Measurements from ENCODE around the gene ESRRA.

The ESRRA gene

GRCh38 chr11:64352995-64353714 lies 47.8 kb downstream of the ESRRA start:
- Mint-ChIP-seq H3K36me3 (ENCODE audit: low read depth) (peaks cover 5% of the 10 kb centered on the region), H3K9me3 (no peaks in the 10 kb centered on the region), H3K27me3 (no peaks in the 10 kb centered on the region), H3K27ac (no peak overlapping the region), H3K4me1 (ENCODE audit: low read depth) (peaks cover 20% of the 10 kb centered on the region), H3K4me3 (no peak overlapping the region)

GRCh38 chr11:64353715-64354506 lies 48.6 kb downstream of the ESRRA start:
- peaks cover 23% of the 10 kb centered on the region for H3K4me1 Mint-ChIP-seq (ENCODE audit: low read depth)
- H3K4me3 Mint-ChIP-seq: no peak overlapping the region
- H3K27me3 Mint-ChIP-seq: no peaks in the 10 kb centered on the region
- H3K27ac Mint-ChIP-seq: no peak overlapping the region
- H3K9me3 Mint-ChIP-seq: no peaks in the 10 kb centered on the region
- H3K36me3 Mint-ChIP-seq (ENCODE audit: low read depth): peaks cover 5% of the 10 kb centered on the region

GRCh38 chr11:64355078-64355940 lies 50.0 kb downstream of the ESRRA start:
- no peaks in the 10 kb centered on the region for H3K27me3 Mint-ChIP-seq
- no peak overlapping the region for H3K4me3 Mint-ChIP-seq
- no peak overlapping the region for H3K27ac Mint-ChIP-seq

GRCh38 chr11:64356498-64357411 lies 51.4 kb downstream of the ESRRA start:
- H3K27me3 Mint-ChIP-seq: no peaks in the 10 kb centered on the region
- H3K27ac Mint-ChIP-seq: peak overlapping the region; percentile 13
- H3K9me3 Mint-ChIP-seq: no peaks in the 10 kb centered on the region
- no peak overlapping the region for H3K4me3 Mint-ChIP-seq
- H3K4me1 Mint-ChIP-seq (ENCODE audit: low read depth): peaks cover 36% of the 10 kb centered on the region
- H3K36me3 Mint-ChIP-seq (ENCODE audit: low read depth): peaks cover 5% of the 10 kb centered on the region

More at GRCh38 chr11:64355078-64355940, 50.0 kb downstream of the ESRRA start:
- Mint-ChIP-seq H3K4me1 (ENCODE audit: low read depth) (peaks cover 32% of the 10 kb centered on the region), H3K9me3 (no peaks in the 10 kb centered on the region), H3K36me3 (ENCODE audit: low read depth) (peaks cover 5% of the 10 kb centered on the region)

GRCh38 chr11:64357446-64357845 lies 52.1 kb downstream of the ESRRA start:
- Mint-ChIP-seq H3K27me3 (no peaks in the 10 kb centered on the region), H3K4me3 (no peak overlapping the region), H3K9me3 (no peaks in the 10 kb centered on the region), H3K27ac (peak overlapping the region; percentile 62), H3K4me1 (ENCODE audit: low read depth) (peaks cover 36% of the 10 kb centered on the region), H3K36me3 (ENCODE audit: low read depth) (peaks cover 12% of the 10 kb centered on the region)

- Mint-ChIP-seq H3K27me3 (no peaks in the 10 kb centered on the region), H3K4me3 (peak overlapping the region; percentile 59), H3K36me3 (ENCODE audit: low read depth) (peaks cover 15% of the 10 kb centered on the region), H3K9me3 (no peaks in the 10 kb centered on the region), H3K27ac (peak overlapping the region; percentile 62), H3K4me1 (ENCODE audit: low read depth) (peaks cover 36% of the 10 kb centered on the region)
Measured at GRCh38 chr11:64357904-64358535, 52.7 kb downstream of the ESRRA start.

DNA sequence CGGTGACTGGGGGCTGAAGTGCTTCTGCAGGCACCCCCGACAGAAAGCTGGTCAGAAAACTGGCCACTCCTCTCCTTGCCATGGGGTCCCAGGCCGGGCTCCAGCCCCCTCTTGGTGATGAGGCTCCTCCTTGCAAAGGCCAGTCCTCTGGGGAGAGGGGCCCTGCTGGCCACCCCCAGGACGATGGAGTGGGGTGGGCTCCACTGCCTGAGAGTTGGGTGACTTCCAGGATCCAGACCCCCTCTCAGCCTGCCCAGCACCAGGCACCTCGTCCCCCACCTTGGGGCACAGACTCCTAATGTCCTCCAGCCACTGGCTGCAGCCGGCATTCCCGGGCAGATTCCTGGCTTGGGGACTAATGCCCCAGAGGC lies 53.2 kb downstream of the ESRRA start:
- Mint-ChIP-seq H3K4me3 (peak overlapping the region; percentile 59), H3K9me3 (no peaks in the 10 kb centered on the region), H3K27ac (no peak overlapping the region), H3K4me1 (ENCODE audit: low read depth) (peaks cover 36% of the 10 kb centered on the region), H3K36me3 (ENCODE audit: low read depth) (peaks cover 20% of the 10 kb centered on the region), H3K27me3 (no peaks in the 10 kb centered on the region)

GRCh38 chr11:64358907-64359711 lies 53.8 kb downstream of the ESRRA start, which contains the start of gene RPS6KA4:
Gene RPS6KA4, plus strand, starts transcription at chr11:64359162. Its CDS starts 74 bp downstream, at chr11:64359236.
- Mint-ChIP-seq H3K27me3 (no peaks in the 10 kb centered on the region), H3K36me3 (ENCODE audit: low read depth) (peaks cover 22% of the 10 kb centered on the region), H3K27ac (peak within 1 kb of the TSS; percentile 81), H3K4me3 (peak within 1 kb of the TSS; percentile 91), H3K9me3 (no peaks in the 10 kb centered on the region), H3K4me1 (ENCODE audit: low read depth) (peaks cover 36% of the 10 kb centered on the region)

DNA sequence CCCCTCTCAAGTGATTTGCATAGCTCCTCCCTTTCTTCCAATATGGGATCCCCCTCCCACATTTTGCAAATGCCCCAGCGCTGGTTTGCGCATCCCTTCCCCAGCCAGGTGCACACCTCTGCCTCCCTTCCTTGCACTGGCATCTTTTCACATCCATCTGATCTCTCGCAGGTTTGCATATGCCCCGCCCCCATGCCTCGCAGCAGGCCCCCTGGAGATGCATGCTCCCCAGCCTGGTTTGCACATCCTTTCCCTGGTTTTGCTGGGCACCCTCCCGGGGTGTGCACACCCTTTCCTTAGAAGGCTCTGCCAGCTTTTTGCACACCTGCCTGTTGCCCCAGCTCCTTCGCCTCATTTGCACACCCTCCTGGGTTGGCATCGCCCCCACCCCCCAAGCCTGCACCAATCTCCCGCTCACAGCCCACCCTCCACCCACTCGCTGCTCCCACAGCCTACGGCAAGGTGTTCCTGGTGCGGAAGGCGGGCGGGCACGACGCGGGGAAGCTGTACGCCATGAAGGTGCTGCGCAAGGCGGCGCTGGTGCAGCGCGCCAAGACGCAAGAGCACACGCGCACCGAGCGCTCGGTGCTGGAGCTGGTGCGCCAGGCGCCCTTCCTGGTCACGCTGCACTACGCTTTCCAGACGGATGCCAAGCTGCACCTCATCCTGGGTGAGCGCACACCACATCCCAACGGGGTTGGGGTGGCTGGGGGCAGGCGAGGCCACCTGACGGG lies 54.6 kb downstream of the ESRRA start:
- Mint-ChIP-seq H3K4me3 (peak overlapping the region; percentile 91), H3K27me3 (no peaks in the 10 kb centered on the region), H3K9me3 (no peaks in the 10 kb centered on the region), H3K36me3 (ENCODE audit: low read depth) (peaks cover 27% of the 10 kb centered on the region), H3K4me1 (ENCODE audit: low read depth) (peaks cover 36% of the 10 kb centered on the region), H3K27ac (peak overlapping the region; percentile 81)

DNA sequence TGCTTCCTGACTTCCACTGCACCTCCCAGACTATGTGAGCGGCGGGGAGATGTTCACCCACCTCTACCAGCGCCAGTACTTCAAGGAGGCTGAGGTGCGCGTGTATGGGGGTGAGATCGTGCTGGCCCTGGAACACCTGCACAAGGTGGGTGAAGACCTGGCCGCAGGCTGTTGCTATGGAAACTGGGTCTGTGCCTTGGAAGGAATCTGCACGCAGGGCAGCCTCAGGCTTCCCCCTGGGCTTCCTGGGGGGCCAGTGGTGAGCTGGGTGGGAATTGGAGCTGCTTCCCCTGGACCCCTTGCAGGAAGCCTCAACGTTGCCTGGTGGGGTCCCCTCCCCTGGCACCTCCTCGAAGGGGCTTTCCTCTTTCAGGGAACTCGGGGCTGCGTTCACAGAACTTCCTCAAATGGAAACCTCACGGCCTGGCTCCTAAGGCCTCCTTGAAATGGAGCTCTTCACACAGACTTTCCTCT lies 55.2 kb downstream of the ESRRA start:
- peaks cover 29% of the 10 kb centered on the region for H3K36me3 Mint-ChIP-seq (ENCODE audit: low read depth)
- no peak overlapping the region for H3K27ac Mint-ChIP-seq
- peak overlapping the region; percentile 91 for H3K4me3 Mint-ChIP-seq
- no peaks in the 10 kb centered on the region for H3K9me3 Mint-ChIP-seq
- H3K4me1 Mint-ChIP-seq (ENCODE audit: low read depth): peaks cover 32% of the 10 kb centered on the region
- no peaks in the 10 kb centered on the region for H3K27me3 Mint-ChIP-seq

GRCh38 chr11:64361659-64362058 lies 56.3 kb downstream of the ESRRA start:
- Mint-ChIP-seq H3K36me3 (ENCODE audit: low read depth) (peaks cover 36% of the 10 kb centered on the region), H3K9me3 (no peaks in the 10 kb centered on the region), H3K27me3 (no peaks in the 10 kb centered on the region), H3K4me3 (no peak overlapping the region), H3K27ac (no peak overlapping the region), H3K4me1 (ENCODE audit: low read depth) (peaks cover 27% of the 10 kb centered on the region)

DNA sequence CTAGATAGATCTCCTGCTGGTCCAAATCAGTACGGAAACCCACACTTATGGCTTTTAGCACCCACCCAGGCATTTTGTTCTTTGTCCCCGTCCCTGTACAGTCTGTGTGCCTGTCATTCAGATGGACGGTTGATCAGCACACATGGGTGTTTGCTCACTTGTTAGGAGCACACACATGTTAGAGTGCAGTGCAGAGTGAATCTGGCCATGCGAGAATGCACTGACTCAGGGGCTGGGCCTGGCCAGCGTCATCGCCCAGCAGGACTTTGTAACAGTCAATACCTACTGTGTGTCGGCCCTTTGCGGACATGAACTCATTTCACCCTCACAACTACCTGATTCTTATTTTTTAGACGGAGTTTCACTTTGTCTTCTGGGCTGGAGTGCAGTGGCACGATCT lies 57.0 kb downstream of the ESRRA start:
- no peak overlapping the region for H3K4me3 Mint-ChIP-seq
- H3K36me3 Mint-ChIP-seq (ENCODE audit: low read depth): peaks cover 38% of the 10 kb centered on the region
- peaks cover 25% of the 10 kb centered on the region for H3K4me1 Mint-ChIP-seq (ENCODE audit: low read depth)
- no peaks in the 10 kb centered on the region for H3K27me3 Mint-ChIP-seq
- H3K9me3 Mint-ChIP-seq: no peaks in the 10 kb centered on the region
- no peak overlapping the region for H3K27ac Mint-ChIP-seq
